IPS-NIHi7 (cell line): ENCODE measurements around the gene ZSWIM1.
A peak's percentile ranks its signal among the peaks of the same experiment; 100 is the strongest.
"Not testable (repeated sequence)": the region's sequence is repeated elsewhere in the genome, so short reads cannot be mapped to it uniquely, and the experiment has no call there.

Experiments
- DNase-seq: peaks from one replicate; pipeline ENCODE4 v3.0.0; 2012; ENCODE audit warnings: mixed read lengths; ENCODE audit errors: extremely low spot score

Gene ZSWIM1

DNA sequence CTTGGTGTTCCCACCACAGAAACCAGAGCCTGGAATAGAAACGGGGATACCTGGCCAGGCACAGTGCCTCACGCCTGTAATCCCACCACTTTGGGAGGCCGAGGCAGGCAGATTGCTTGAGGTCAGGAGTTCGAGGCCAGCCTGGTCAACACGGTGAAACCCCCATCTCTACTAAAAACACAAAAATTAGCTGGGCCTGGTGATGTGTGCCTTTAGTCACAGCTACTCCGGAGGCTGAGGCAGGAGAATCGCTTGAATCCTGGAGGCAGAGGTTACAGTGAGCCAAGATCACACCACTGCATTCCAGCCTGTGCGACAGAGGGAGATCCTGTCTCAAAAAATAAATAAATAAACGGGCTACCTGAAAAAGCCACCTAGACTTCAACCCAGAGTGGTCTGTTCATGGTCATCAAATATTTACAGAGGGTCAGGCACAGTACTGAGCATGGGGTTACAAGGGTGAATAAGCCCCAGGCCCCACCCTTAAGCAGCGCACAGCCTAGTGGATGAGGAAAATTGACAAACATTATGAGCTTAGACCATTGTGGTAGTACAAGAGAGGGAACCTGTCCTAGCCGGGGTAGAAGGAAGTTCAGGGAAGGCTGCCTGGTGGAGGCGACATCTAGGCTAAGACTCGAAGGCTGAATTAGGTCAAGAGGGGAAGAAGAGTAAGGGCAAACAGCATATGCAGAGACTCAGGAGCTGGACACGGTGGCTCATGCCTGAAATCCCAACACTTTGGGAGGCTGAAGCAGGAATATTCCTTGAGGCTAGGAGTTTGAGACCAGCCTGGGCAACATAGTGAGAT is 46.2 kb downstream of the ZSWIM1 start:
- DNase-seq: no peak

- DNase-seq: not testable (repeated sequence)
Observed at GRCh38 chr20:45931680-45932079, 50.7 kb downstream of the ZSWIM1 start.

DNA sequence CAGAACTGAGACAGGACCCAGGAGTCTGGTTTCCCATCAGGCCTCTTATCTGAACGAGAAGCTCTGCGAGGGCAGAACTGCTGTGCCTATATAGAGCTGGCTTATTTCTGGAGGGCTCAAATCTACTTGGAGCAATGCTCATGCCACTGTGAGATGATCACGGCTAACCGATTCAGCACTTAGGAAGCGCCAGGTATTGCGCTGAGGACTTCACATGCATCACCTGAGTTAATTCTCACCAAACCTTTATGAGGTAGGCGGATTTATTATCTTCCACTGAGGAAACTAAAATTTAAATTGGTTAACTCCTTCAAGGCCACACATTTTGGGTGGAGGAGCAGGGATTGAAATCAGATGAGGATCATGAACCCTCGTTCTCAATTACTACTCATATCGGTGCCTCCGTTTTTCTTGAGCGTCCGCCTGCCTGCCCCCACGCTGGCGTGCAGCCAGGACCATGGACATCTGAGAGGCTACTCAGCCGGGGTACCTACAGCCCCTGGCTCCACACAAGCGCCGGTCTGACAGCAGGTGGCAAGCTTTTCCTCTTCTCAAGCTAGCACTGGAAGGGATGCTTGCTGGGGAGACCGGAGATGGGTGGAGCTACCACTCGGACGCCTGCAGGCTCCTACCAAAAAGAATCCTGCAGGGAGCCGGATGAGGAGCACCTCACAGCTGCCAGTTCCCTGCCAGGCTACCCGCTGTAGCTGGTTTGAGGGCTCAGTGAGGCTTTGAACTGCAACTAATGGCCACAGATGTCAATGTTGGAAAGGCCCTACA is 52.4 kb downstream of the ZSWIM1 start:
- peak; percentile 91 for DNase-seq

- DNase-seq: peak; percentile 51
Observed at GRCh38 chr20:45934046-45934585, 53.1 kb downstream of the ZSWIM1 start.
